GM18951 (cell line): ENCODE data around the gene KCTD1.

Experiments
- POLR2A ChIP-seq: IDR thresholded peaks from 4 replicates; pipeline ENCODE4 v1.6.1; 2011; ENCODE audit warnings: mild to moderate bottlenecking; ENCODE audit not compliant: insufficient read length, insufficient read depth; ENCODE audit errors: extremely low read depth
- in situ Hi-C: fragments of 300-500 bp; cut with MboI; formaldehyde crosslinking; loops from one replicate; pipeline ENCODE4 v1.12.0; 2022; ENCODE audit warnings: low sequenced_read_pairs, mixed read lengths, inconsistent platforms; ENCODE audit not compliant: unreplicated experiment

Gene KCTD1

GRCh38 chr18:26524504-26525351 lies 23.6 kb downstream of the KCTD1 start:
- no peak for TF ChIP-seq POLR2A
- in situ Hi-C loops, result no loop called here

GRCh38 chr18:26524002-26524401 lies 24.4 kb downstream of the KCTD1 start:
- in situ Hi-C loops, result no loop called here
- no peak for TF ChIP-seq POLR2A

GRCh38 chr18:26521617-26522016 lies 26.7 kb downstream of the KCTD1 start:
- in situ Hi-C loops, result no loop called here
- no peak for TF ChIP-seq POLR2A

- no peak for TF ChIP-seq POLR2A
Measured at GRCh38 chr18:26520974-26521373, 27.4 kb downstream of the KCTD1 start.

GRCh38 chr18:26519114-26519513 lies 29.2 kb downstream of the KCTD1 start:
- in situ Hi-C loops, result no loop called here
- TF ChIP-seq POLR2A, result no peak

More at GRCh38 chr18:26520974-26521373, 27.4 kb downstream of the KCTD1 start:
- in situ Hi-C loops, result no loop called here

GRCh38 chr18:26516964-26517363 lies 31.4 kb downstream of the KCTD1 start:
- in situ Hi-C loops, result no loop called here
- TF ChIP-seq POLR2A, result no peak

- no peak for TF ChIP-seq POLR2A
Measured at GRCh38 chr18:26515643-26516487, 32.5 kb downstream of the KCTD1 start.

GRCh38 chr18:26511339-26512071 lies 36.8 kb downstream of the KCTD1 start:
- no peak for TF ChIP-seq POLR2A
- in situ Hi-C loops, result no loop called here

More at GRCh38 chr18:26515643-26516487, 32.5 kb downstream of the KCTD1 start:
- in situ Hi-C loops, result no loop called here

GRCh38 chr18:26510337-26510736 lies 38.0 kb downstream of the KCTD1 start:
- no peak for TF ChIP-seq POLR2A
- in situ Hi-C loops, result no loop called here

- in situ Hi-C loops, result no loop called here
- TF ChIP-seq POLR2A, result no peak
Measured at GRCh38 chr18:26506012-26506411, 42.3 kb downstream of the KCTD1 start.

- TF ChIP-seq POLR2A, result no peak
Measured at GRCh38 chr18:26504831-26505230, 43.5 kb downstream of the KCTD1 start.

GRCh38 chr18:26503382-26503781 lies 45.0 kb downstream of the KCTD1 start:
- TF ChIP-seq POLR2A, result no peak
- in situ Hi-C loops, result no loop called here

More at GRCh38 chr18:26504831-26505230, 43.5 kb downstream of the KCTD1 start:
- in situ Hi-C loops, result no loop called here

GRCh38 chr18:26502823-26503222 lies 45.5 kb downstream of the KCTD1 start:
- no peak for TF ChIP-seq POLR2A
- in situ Hi-C loops, result no loop called here
